T-helper 2 cell (primary cell): ENCODE results near the gene TMEM30B.

Experiments
- DNase-seq, 5 experiments: peaks; one replicate each; pipeline versions ENCODE4 v3.0.0 to v3.0.0-alpha.2; 2012 to 2022

The TMEM30B gene

DNA sequence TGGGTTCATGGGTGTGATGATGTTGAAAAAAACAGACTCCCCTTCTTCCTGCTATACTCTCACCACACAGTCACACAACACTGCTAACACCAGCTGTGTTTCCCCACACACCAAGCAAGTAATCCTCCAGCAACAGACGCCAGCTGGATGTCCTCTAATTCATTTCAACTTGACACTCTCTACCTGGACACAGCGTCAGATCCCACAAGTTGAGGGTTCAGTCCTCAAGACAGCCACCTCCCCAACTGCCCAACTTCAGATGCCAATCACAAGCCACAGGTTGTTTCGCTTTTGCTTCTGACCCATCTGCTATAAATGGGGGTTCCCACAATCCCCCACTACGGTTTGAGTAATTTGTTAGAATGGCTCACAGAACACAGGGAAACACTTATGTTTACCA is 49.3 kb downstream of the TMEM30B start:
- peak in 1 of 5 experiments; percentile 13 for DNase-seq

DNA sequence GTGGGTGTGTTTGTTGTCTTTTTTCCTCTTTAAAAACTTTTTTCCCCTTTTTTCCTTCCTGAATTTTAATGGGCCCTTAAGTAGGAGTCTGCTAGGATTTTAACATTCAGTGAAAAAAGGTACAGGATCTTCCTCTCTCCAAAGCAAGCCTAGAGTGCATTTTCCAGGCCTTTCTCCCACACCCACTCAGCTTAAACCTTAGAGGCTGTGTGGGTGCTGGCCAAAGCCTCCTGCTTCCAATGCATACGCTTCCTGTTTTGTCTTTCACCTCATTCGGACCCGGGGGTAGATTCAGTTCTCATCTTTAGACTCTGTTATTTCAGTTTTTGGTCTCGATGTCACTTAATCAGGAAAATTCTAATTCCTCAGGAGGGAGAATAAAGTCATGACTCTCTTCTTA is 51.2 kb downstream of the TMEM30B start:
- DNase-seq: no peak

DNA sequence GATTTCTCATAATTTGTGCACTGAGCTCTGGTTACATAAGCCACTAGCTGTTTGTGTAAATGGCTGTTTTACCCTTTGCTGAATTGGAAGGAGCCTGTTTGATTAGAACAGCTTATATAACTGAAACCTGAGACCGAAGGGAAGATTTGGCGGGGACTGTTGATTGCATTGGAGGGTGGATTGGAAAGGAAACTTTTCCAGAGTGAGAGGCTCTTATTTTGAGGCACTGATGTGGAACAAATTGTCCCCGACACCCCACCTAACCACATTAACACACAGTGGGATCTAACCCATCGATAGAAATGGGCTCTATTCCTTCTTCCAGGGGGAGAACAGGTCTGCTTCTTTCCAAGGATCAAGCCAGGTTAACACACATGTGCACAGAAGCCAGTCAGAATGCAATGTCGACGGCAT is 51.7 kb downstream of the TMEM30B start:
- no peak for DNase-seq

DNA sequence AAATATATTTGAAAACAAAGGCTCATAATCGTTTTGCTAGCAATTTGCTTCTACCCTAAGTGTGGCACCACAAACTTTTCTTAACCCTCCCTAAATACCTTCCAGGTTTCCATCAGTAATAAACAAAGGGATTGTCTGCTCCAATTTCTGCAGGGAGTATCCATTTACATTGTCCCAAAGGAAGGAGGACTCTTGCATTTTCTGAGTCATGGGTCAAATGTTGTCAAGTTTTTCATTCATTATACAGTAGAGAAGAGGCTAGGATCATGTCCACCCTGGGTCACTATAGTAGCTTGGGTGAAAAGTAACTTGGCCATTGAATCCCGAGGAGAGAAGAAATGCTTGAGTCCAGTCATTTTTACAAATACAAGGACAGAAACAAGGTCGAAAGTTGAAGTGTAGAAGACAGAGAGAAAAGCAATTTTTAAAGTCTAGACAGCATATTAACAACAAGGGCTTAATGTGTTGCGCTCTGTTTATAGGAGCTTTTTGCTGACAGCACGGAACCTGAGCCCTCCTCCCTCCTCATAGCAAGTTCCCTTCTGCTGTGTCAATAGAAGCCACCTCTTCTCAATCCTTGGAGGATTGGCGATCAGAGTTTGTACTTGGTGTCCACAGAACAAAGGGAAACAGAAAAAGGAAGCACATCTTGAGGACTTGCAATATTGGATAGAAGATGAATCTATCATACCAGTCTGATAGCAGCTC is 53.1 kb downstream of the TMEM30B start:
- DNase-seq: no peak
